Neutrophil (primary cell): ENCODE data around the gene ORAI2.
A peak's percentile ranks its signal among the peaks of the same experiment; 100 is the strongest.
"Not testable (repeated sequence)": the region's sequence is repeated elsewhere in the genome, so short reads cannot be mapped to it uniquely, and the experiment has no call there.

Source experiments
- H3K27ac ChIP-seq: fragments of 200-600 bp; sonication (generic); 2 replicates; pipeline ENCODE4 v1.5.1; 2016; ENCODE audit warnings: mild to moderate bottlenecking, moderate library complexity
- H3K27me3 ChIP-seq: fragments of 200-600 bp; sonication (generic); 2 replicates; pipeline ENCODE4 v1.6.0; 2016; ENCODE audit warnings: mild to moderate bottlenecking
- H3K36me3 ChIP-seq: fragments of 200-600 bp; sonication (generic); 2 replicates; pipeline ENCODE4 v1.5.1; 2017
- H3K4me1 ChIP-seq, 2 experiments: fragments of 200-600 bp in 1 of 2; sonication (generic) in 1 of 2; 1 replicate in 1 of 2; 2 replicates in 1 of 2; pipeline versions ENCODE4 v1.5.1 to v1.6.1; 2013 to 2016; ENCODE audit warnings: low read depth in 1 of 2, low read length in 1 of 2, mild to moderate bottlenecking in 1 of 2, moderate library complexity in 1 of 2; ENCODE audit not compliant: control insufficient read depth in 1 of 2, insufficient read depth in 1 of 2
- H3K4me3 ChIP-seq, 2 experiments: fragments of 200-600 bp in 1 of 2; sonication (generic) in 1 of 2; 1 replicate in 1 of 2; 2 replicates in 1 of 2; pipeline ENCODE4 v1.5.1; 2013 to 2016; ENCODE audit warnings: low read depth in 1 of 2, low read length in 1 of 2, mild to moderate bottlenecking in 1 of 2, moderate library complexity in 1 of 2
- H3K9me3 ChIP-seq: fragments of 200-600 bp; sonication (generic); 2 replicates; pipeline ENCODE4 v1.5.1; 2016
- CTCF ChIP-seq: fragments of 200-600 bp; sonication (generic); IDR thresholded peaks from 2 replicates; pipeline ENCODE4 v1.5.1; 2016; ENCODE audit warnings: antibody characterized with exemption

The ORAI2 gene

GRCh38 chr7:102454468-102454867, 21.1 kb downstream of the ORAI2 start:
- H3K27me3 ChIP-seq = no peaks in the 10 kb centered on the region
- no peak overlapping the region for H3K4me3 ChIP-seq
- no peak for TF ChIP-seq CTCF
- H3K36me3 ChIP-seq = peaks cover 86% of the 10 kb centered on the region
- H3K27ac ChIP-seq = peak overlapping the region; percentile 15
- no peaks in the 10 kb centered on the region for H3K4me1 ChIP-seq
- no peaks in the 10 kb centered on the region for H3K9me3 ChIP-seq

- H3K9me3 ChIP-seq = not testable (repeated sequence)
These were observed 21.6 kb downstream of the ORAI2 start for GRCh38 chr7:102454932-102455331.

GRCh38 chr7:102455596-102455995, 22.2 kb downstream of the ORAI2 start:
- H3K4me1 ChIP-seq = peaks cover 0 to 3% of the 10 kb centered on the region in 2 experiments
- TF ChIP-seq CTCF = no peak
- H3K27ac ChIP-seq = no peak overlapping the region
- no peaks in the 10 kb centered on the region for H3K27me3 ChIP-seq
- no peaks in the 10 kb centered on the region for H3K9me3 ChIP-seq
- peaks cover 78% of the 10 kb centered on the region for H3K36me3 ChIP-seq
- no peak overlapping the region for H3K4me3 ChIP-seq

More at GRCh38 chr7:102454932-102455331, 21.6 kb downstream of the ORAI2 start:
- H3K4me1 ChIP-seq, H3K27ac ChIP-seq, H3K4me3 ChIP-seq, H3K27me3 ChIP-seq: not testable (repeated sequence)
- H3K36me3 ChIP-seq = peaks cover 84% of the 10 kb centered on the region

- Histone ChIP-seq H3K36me3 (peaks cover 75% of the 10 kb centered on the region), H3K4me3 (no peak overlapping the region), H3K9me3 (no peaks in the 10 kb centered on the region), H3K27ac (no peak overlapping the region), H3K27me3 (no peaks in the 10 kb centered on the region), H3K4me1 (peaks cover 0 to 4% of the 10 kb centered on the region in 2 experiments)
- no peak for TF ChIP-seq CTCF
These were observed 23.0 kb downstream of the ORAI2 start for GRCh38 chr7:102456327-102456726.

GRCh38 chr7:102457352-102457924, 24.1 kb downstream of the ORAI2 start:
- Histone ChIP-seq H3K4me3 (no peak overlapping the region), H3K27me3 (no peaks in the 10 kb centered on the region), H3K36me3 (peaks cover 64% of the 10 kb centered on the region), H3K27ac (no peak overlapping the region), H3K9me3 (no peaks in the 10 kb centered on the region), H3K4me1 (peaks cover 0 to 4% of the 10 kb centered on the region in 2 experiments)
- no peak for TF ChIP-seq CTCF

- Histone ChIP-seq H3K4me1 (peaks cover 9 to 14% of the 10 kb centered on the region in 2 experiments), H3K4me3 (no peak overlapping the region), H3K36me3 (peaks cover 52% of the 10 kb centered on the region), H3K9me3 (no peaks in the 10 kb centered on the region), H3K27me3 (no peaks in the 10 kb centered on the region), H3K27ac (no peak overlapping the region)
- no peak for TF ChIP-seq CTCF
These were observed 26.0 kb downstream of the ORAI2 start for GRCh38 chr7:102459221-102459844.
